Measurements from ENCODE around the gene KHSRP.

DNA sequence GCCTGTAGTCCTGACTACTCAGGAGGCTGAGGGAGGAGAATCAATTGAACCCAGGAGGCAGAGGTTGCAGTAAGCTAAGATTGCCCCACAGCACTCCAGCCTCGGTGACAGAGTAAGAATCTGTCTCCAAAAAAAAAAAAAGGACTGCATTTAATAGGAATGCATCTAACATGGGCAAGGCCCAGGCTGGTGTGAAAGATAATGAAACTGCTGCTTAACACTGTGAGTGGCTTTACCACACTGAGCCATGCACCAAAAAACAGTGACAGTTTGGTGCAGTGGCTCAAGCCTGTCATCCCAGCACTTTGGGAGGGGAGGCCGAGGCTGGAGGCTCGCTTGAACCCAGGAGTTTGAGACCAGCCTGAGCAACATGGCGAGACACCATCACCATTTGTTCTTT is 40.2 kb downstream of the KHSRP start:
- no peak for TF ChIP-seq EZH2 (IDR thresholded peaks at IDR 0.05; ENCODE audit: borderline replicate concordance, low read length)
- TF ChIP-seq, protein P1, sequence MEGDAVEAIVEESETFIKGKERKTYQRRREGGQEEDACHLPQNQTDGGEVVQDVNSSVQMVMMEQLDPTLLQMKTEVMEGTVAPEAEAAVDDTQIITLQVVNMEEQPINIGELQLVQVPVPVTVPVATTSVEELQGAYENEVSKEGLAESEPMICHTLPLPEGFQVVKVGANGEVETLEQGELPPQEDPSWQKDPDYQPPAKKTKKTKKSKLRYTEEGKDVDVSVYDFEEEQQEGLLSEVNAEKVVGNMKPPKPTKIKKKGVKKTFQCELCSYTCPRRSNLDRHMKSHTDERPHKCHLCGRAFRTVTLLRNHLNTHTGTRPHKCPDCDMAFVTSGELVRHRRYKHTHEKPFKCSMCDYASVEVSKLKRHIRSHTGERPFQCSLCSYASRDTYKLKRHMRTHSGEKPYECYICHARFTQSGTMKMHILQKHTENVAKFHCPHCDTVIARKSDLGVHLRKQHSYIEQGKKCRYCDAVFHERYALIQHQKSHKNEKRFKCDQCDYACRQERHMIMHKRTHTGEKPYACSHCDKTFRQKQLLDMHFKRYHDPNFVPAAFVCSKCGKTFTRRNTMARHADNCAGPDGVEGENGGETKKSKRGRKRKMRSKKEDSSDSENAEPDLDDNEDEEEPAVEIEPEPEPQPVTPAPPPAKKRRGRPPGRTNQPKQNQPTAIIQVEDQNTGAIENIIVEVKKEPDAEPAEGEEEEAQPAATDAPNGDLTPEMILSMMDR (IDR thresholded peaks at IDR 0.05; ENCODE audit: low read length): no peak
